ENCODE measurements around the gene GALT.

DNA sequence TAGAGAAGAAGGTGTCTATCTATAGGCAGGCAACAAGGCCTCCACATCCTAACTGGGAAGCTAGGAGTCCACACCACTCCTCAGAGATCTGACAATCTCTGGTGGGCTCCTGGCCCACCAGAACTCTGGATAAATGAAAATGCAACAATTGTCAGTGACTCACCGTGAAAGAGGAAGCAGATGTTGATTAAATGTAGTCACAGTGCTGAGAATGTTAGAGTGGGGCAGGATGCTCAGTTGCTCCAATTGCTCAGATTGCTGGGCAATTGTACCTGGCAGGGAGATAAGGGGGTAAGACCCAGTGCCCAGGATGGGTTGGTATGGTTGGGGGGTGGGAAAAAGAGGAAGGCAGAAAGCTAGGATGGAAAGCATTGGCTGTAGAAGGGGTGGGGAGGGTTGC lies 40.3 kb downstream of the GALT start:
- TF ChIP-seq POLR2AphosphoS5 (IDR thresholded peaks at IDR 0.05; ENCODE audit: low read depth, low read length) (no peak), SIN3A (IDR thresholded peaks at IDR 0.05; ENCODE audit: borderline replicate concordance, insufficient read depth, low read length) (no peak), TAF1 (IDR thresholded peaks at IDR 0.05; ENCODE audit: borderline replicate concordance, insufficient read depth, low read length) (no peak), FOXP2 (optimal IDR thresholded peaks at IDR 0.05; ENCODE audit: borderline replicate concordance, extremely low read depth, extremely low read length, insufficient read depth) (no peak)
- TF ChIP-seq, protein P1, sequence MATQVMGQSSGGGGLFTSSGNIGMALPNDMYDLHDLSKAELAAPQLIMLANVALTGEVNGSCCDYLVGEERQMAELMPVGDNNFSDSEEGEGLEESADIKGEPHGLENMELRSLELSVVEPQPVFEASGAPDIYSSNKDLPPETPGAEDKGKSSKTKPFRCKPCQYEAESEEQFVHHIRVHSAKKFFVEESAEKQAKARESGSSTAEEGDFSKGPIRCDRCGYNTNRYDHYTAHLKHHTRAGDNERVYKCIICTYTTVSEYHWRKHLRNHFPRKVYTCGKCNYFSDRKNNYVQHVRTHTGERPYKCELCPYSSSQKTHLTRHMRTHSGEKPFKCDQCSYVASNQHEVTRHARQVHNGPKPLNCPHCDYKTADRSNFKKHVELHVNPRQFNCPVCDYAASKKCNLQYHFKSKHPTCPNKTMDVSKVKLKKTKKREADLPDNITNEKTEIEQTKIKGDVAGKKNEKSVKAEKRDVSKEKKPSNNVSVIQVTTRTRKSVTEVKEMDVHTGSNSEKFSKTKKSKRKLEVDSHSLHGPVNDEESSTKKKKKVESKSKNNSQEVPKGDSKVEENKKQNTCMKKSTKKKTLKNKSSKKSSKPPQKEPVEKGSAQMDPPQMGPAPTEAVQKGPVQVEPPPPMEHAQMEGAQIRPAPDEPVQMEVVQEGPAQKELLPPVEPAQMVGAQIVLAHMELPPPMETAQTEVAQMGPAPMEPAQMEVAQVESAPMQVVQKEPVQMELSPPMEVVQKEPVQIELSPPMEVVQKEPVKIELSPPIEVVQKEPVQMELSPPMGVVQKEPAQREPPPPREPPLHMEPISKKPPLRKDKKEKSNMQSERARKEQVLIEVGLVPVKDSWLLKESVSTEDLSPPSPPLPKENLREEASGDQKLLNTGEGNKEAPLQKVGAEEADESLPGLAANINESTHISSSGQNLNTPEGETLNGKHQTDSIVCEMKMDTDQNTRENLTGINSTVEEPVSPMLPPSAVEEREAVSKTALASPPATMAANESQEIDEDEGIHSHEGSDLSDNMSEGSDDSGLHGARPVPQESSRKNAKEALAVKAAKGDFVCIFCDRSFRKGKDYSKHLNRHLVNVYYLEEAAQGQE (IDR thresholded peaks at IDR 0.05; ENCODE audit: insufficient read depth in 1 of 2, low read depth in 2 of 2, low read length in 2 of 2), result no peak

All from PFSK-1 (cell line).